Measurements from ENCODE around the gene SOWAHB.
"Not testable (repeated sequence)": the region's sequence is repeated elsewhere in the genome, so short reads cannot be mapped to it uniquely, and the experiment has no call there.

Gene SOWAHB

DNA sequence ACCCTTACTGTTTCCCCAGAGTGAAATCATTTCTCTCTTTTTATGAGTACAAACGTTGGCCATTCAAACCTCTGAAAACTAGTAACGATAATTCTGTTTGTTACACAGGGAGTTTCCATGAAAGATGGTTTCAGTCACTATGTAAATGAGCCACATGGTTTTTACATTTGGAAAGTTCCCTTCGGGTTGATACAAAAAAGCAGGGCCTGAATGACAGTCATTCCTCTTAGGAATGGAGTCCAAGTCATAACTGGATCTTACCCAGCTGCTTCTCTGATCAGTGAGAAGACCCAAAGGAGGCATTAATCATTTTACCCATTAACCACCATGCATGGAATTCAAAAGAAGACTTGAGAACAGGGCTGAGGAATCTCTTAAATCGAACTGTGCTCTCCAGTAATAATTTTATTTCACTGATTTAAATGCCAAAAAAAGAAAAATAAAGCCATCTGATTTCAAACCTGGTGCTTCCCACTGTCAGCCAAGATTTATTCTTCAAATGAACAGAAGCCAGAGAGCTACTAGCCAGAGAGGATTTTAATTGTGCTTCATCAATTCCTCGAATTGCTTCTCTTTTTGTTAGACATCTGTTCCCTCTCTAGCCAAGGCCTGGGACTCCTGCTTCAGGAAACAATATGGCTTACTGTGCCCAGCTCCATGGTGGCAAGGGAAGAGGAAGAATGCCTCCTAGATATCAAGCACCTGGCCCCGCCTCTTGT lies 3.2 kb downstream of the SOWAHB start:
- no peak for FAIRE-seq

GRCh38 chr4:76892601-76893000 lies 5.3 kb downstream of the SOWAHB start:
- FAIRE-seq = no peak

GRCh38 chr4:76892001-76892400 lies 5.9 kb downstream of the SOWAHB start:
- no peak for FAIRE-seq

- FAIRE-seq = no peak
Measured at GRCh38 chr4:76886848-76887441, 11.0 kb downstream of the SOWAHB start.

DNA sequence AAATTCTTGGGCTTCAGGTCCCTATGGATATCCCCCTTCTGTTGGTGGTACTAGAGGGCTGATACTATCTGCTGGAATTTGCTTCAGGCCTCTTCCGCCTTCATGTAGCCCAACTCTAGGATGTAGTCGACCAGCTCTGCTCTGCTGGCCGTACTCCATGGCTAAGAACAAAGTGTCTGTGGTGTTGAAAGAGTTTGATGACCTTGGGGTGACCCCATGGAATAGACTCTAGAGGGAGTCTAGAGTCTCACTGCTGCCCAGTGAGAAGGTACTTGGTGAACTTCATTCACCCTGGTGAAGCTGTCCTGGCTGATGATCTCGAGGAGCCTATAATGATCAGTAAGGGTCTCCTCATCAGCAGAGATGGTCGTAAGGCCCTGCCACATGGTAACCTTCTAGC lies 11.7 kb downstream of the SOWAHB start:
- FAIRE-seq = no peak

DNA sequence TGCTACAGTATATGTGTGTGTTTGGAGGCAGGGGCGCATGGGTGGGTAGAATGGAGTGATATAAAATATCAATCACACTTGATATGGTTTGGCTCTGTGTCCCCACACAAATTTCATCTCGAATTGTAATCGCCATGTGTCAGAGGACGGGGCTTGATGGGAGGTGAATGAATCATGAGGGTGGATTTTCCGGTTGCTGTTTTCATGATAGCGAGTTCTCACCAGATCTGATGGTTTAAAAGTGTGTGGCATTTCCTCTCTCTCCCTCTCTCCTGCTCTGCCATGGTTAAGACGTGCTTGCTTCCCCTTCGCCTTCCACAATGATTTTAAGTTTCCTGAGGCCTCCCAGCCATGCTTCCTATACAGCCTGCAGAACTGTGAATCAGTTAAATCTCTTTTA lies 14.8 kb downstream of the SOWAHB start:
- no peak for FAIRE-seq

DNA sequence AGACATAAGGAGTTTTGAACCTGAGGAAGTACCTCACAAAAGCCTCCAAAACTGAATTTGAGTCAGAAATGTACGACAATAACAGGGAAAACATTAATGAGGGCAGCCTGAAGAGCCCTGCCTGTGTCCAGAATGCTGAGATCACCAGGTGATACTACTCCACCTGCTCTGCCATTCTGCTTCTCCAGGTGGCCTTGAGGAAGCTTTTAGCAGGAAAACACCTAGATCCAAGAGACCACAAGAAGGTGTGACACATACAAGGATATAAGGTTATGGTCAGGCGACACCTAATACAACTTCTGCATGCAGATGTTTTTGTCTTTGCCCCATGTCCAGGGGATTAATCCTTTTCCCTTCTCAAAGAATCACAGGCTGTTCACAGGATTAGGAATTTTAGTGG lies 15.3 kb downstream of the SOWAHB start:
- no peak for FAIRE-seq

- no peak for FAIRE-seq
Measured at GRCh38 chr4:76881375-76881774, 16.6 kb downstream of the SOWAHB start.

- no peak for FAIRE-seq
Measured at GRCh38 chr4:76879731-76880364, 18.1 kb downstream of the SOWAHB start.

DNA sequence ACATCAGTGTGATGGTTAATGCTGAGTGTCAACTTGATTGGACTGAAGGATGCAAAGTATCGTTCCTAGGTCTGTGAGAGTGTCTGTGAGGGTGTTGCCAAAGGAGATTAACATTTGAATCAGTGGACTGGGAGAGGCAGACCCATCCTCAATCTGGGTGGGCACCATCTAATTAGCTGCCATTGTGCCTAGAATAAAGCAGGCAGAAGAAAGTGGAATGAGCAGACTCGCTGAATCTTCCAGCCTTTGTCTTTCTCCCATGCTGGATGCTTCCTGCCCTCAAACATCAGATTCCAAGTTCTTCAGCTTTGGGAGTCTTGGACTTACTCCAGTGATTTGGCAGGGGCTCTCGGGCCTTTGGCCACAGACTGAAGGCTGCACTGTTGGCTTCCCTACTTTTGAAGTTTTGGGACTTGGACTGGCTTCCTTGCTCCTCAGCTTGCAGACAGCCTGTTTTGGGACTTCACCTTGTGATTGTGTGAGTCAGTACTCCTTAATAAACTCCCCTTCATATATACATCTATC lies 19.2 kb downstream of the SOWAHB start:
- FAIRE-seq = not testable (repeated sequence)

DNA sequence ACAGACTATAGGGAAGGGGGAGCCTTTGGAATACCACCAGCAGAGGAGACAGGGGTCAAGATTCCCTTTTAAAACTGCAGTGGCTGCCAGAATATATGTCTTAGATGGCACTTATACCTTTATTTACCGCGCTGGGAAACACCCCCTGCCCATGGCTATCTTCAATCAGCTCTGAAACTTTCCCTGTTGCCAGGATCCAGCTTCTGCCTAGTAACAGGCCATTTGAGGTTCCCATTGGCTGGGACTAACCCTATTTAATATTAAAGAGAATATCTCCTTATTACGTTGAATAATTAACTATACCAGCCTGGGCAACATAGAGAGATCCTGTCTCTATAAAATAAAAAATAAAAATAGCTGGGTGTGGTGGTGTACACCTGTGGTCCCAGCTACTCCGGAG lies 23.8 kb downstream of the SOWAHB start:
- no peak for FAIRE-seq

GRCh38 chr4:76873495-76873894 lies 24.4 kb downstream of the SOWAHB start:
- no peak for FAIRE-seq

GRCh38 chr4:76872556-76872955 lies 25.4 kb downstream of the SOWAHB start:
- FAIRE-seq = no peak

- not testable (repeated sequence) for FAIRE-seq
Measured at GRCh38 chr4:76868780-76869179, 29.2 kb downstream of the SOWAHB start.

DNA sequence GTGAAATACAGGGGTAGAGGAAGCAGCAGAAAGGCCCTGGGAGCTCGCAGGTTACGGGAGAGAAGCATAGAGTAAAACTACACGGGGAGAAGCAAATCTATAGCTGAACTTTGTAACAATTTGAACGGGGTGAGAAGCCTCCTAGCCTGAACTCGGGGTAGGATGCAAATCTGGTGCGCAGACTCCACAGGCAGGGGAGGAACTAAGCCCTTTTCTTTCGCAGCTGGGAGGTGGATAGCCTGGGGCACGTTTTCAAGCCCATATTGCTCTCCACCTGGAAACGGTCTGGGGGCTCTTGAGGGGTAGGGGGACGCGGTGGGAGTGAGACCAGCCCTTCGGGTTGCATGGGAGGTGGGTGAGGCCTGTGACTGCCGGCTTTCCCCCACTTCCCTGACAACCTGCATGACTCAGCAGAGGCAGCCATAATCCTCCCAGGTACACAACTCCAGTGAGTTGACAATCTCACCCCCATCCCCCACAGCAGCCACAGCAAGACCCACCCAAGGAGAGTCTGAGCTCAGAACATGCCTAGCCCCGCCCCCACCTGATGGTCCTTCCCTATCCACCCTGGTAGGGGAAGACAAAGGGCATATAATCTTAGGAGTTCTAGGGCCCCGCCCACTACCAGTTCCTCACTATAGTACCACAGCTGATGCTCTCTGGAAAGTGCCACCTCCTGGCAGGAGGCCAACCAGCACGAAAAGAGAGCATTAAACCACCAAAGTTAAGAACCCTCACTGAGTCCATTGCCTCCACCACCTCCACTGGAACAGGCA lies 29.9 kb downstream of the SOWAHB start:
- FAIRE-seq = no peak

GRCh38 chr4:76867377-76867776 lies 30.6 kb downstream of the SOWAHB start:
- FAIRE-seq = no peak

- no peak for FAIRE-seq
Measured at GRCh38 chr4:76866641-76867040, 31.3 kb downstream of the SOWAHB start.

DNA sequence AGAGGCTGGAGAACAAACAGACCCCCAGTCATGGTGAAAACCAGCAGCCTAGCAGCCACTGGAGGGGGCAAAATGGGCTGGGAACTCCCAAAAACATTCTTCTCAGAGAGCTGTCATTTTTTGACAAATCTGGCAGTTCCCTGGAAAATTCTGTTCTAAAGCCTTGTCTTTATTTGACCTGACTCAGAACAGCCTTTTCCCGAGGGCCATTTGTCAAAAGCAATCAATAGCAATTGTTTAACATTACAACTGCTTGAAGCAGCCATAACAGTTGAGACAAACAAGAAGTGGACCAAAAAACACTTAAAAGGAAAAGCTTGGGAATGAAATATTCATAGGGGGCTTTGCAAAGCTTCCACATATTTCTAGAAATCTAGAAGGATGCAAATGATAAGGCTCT lies 39.6 kb downstream of the SOWAHB start:
- FAIRE-seq = no peak

DNA sequence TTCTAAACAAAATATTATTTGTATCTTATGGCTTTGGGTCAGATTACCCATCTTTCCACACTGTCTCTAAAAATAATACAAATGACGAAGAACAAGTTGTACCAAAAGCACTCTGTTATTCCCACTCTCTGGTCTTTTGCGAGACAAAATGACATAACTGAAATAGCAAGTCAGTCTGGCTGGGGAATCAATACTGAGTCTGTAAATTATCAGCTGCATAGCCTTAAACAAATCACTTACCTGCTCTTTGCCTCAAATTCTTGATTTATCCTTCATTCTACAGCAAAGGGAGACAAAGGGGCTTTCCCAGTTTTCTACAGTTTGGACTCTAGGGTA lies 40.9 kb downstream of the SOWAHB start:
- no peak for FAIRE-seq

DNA sequence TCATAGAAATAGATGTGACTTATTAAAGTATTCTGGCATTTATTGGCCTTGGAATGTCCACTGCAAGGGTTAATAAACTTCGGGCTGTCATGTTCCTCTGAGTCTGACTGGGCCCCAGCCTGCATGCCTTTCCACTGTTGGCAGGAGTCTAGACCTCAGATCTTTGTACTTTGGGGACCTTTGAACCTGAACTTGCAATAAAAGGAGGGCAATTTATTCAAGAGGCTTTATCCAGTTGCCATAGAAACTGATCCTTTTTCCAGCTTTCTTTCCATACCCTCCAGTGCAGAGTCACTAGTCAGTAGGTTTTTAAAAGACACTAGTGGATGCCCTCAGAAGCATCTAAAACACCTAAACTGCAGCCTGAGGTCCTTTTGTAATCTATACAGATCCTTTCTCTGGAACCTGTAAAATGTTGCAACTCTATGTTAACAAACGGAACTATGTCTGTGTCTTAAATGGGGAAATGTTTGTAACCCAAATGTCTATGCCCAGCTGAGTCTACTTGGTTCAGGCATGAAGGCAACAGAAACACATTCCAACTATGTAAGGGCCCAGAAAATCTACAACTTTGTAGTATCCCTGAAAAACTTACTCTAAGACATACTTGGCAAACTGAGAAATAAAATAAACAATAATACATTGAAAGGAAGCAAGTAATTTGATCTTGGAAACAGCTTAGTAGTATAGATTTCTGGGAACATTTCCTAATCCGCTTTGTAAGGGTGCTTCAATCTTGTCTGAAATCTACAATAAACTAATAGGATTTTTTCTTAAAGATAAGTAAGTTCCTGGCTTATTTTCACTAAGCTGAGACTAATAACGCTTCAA lies 41.5 kb downstream of the SOWAHB start:
- no peak for FAIRE-seq

DNA sequence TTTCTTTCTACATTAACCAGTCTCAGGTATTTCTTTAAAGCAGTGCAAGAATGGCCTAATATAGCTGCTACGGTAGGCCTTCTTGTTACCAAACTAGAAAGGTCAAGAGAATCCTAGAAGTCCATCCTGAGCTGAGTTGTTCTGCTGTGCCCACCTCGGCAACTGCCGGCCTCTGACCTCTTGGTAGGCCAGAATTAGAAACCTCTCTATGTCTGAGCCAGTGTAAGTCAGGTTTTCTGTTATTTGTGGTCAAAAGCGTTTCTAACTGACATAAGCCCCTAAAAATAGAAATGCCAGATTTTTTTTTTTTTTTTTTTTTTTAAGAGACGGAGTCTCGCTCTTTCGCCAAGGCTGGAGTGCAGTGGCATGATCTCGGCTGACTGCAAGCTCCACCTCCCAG lies 43.1 kb downstream of the SOWAHB start:
- FAIRE-seq = no peak

- no peak for FAIRE-seq
Measured at GRCh38 chr4:76851375-76851774, 46.6 kb downstream of the SOWAHB start.

GRCh38 chr4:76850010-76850441 lies 47.9 kb downstream of the SOWAHB start:
- no peak for FAIRE-seq
